Prostate gland (tissue), 2 donors: ENCODE data around the gene SPTB. TPM values are rescaled to one million over a fixed set of nuclear protein-coding genes. Genes with fewer than 3 reads are reported as not detected.

Experiments used
- DNase-seq: peaks from one replicate; pipeline ENCODE4 v3.0.0-alpha.2; 2019; ENCODE audit warnings: low spot score
- H3K27ac ChIP-seq, 2 donors: fragments of 200-600 bp; sonication (generic); 2 replicates each; pipeline ENCODE4 v1.5.1; 2017 to 2019
- H3K27me3 ChIP-seq: fragments of 200-600 bp; sonication (generic); replicated peaks from 2 replicates; pipeline ENCODE4 v1.5.1; 2019; ENCODE audit not compliant: insufficient read depth
- H3K36me3 ChIP-seq, 2 donors: fragments of 200-600 bp; sonication (generic); 1 replicate in 1 of 2; 2 replicates in 1 of 2; pipeline versions ENCODE4 v1.5.1 to v1.8.1; 2017 to 2019
- H3K4me1 ChIP-seq: fragments of 200-600 bp; sonication (generic); replicated peaks from 2 replicates; pipeline ENCODE4 v1.5.1; 2019
- H3K4me3 ChIP-seq, 2 donors: fragments of 200-600 bp; sonication (generic); 2 replicates each; pipeline ENCODE4 v1.5.1; 2017 to 2019
- H3K9me3 ChIP-seq: fragments of 200-600 bp; sonication (generic); 2 replicates; pipeline ENCODE4 v1.5.1; 2017
- CTCF ChIP-seq, 4 experiments: fragments of 200-600 bp in 2 of 4; fragments of 450-650 bp in 2 of 4; sonication (generic) in 2 of 4; IDR thresholded peaks; 1 replicate in 3 of 4; 2 replicates in 1 of 4; pipeline ENCODE4 v1.5.1; 2016 to 2019; ENCODE audit warnings: antibody characterized with exemption in 4 of 4, mild to moderate bottlenecking in 2 of 4, moderate library complexity in 2 of 4
- POLR2A ChIP-seq: fragments of 450-650 bp; IDR thresholded peaks from one replicate; pipeline ENCODE4 v1.6.1; 2016; ENCODE audit warnings: antibody characterized with exemption, mild to moderate bottlenecking
- POLR2AphosphoS5 ChIP-seq: sonication (generic); formaldehyde crosslinking; IDR thresholded peaks from one replicate; pipeline ENCODE4 v1.6.1; 2017; ENCODE audit warnings: antibody characterized with exemption
- WGBS: methylation state at CpG from one replicate; pipeline ENCODE4 v1.1.5; 2018; 5-methylcytosine and 5-hydroxymethylcytosine counted together
- intact Hi-C: fragments of 100-400 bp; cut with DNase I; formaldehyde crosslinking; loops from one replicate; pipeline ENCODE4 v1.14.2; 2022
- total RNA-seq, 2 donors: library from RNA; depleted of rRNA; stranded (reverse); fragments of >200 nt; gene quantifications; one replicate each; pipeline ENCODE4 v1.1.0, GENCODE V29; 2016

The SPTB gene
- total RNA-seq, 2 donors from 2014 or later, result 2.7 to 3.7 TPM

GRCh38 chr14:64857979-64858744 lies 21.5 kb downstream of the SPTB start:
- WGBS, result 72% methylated on average over 11 of the region's 11 CpGs
- no peaks in the 10 kb centered on the region for H3K27me3 ChIP-seq
- no peak for DNase-seq
- H3K4me1 ChIP-seq, result no peaks in the 10 kb centered on the region
- TF ChIP-seq CTCF (IDR thresholded peaks at IDR 0.05) (no peak), POLR2A (no peak)
- no peak overlapping the region for H3K4me3 ChIP-seq
- H3K36me3 ChIP-seq, result no peaks in the 10 kb centered on the region
- H3K9me3 ChIP-seq, result no peaks in the 10 kb centered on the region
- intact Hi-C loops, result no loop called here
- H3K27ac ChIP-seq, result no peak overlapping the region

GRCh38 chr14:64856529-64857445 lies 22.9 kb downstream of the SPTB start:
- intact Hi-C loops, result no loop called here
- H3K36me3 ChIP-seq, result no peaks in the 10 kb centered on the region
- no peaks in the 10 kb centered on the region for H3K9me3 ChIP-seq
- no peaks in the 10 kb centered on the region for H3K27me3 ChIP-seq
- no peak for DNase-seq
- H3K4me1 ChIP-seq, result no peaks in the 10 kb centered on the region
- no peak for TF ChIP-seq CTCF (IDR thresholded peaks at IDR 0.05)
- no peak for TF ChIP-seq POLR2AphosphoS5
- TF ChIP-seq POLR2A, result no peak
- WGBS, result 89% methylated on average over 11 of the region's 11 CpGs
- H3K27ac ChIP-seq, result no peak overlapping the region
- H3K4me3 ChIP-seq, result no peak overlapping the region

- no peak for TF ChIP-seq CTCF (IDR thresholded peaks at IDR 0.05)
- TF ChIP-seq POLR2AphosphoS5, result no peak
- TF ChIP-seq POLR2A, result no peak
- Histone ChIP-seq H3K27ac (no peak overlapping the region), H3K9me3 (no peaks in the 10 kb centered on the region), H3K4me1 (no peaks in the 10 kb centered on the region), H3K4me3 (no peak overlapping the region), H3K36me3 (no peaks in the 10 kb centered on the region), H3K27me3 (no peaks in the 10 kb centered on the region)
- intact Hi-C loops, result no loop called here
- DNase-seq, result no peak
- 56% methylated on average over 6 of the region's 6 CpGs for WGBS
Measured at GRCh38 chr14:64855721-64856528, 23.8 kb downstream of the SPTB start.

GRCh38 chr14:64850369-64851137 lies 29.2 kb downstream of the SPTB start:
- H3K4me1 ChIP-seq, result no peaks in the 10 kb centered on the region
- 89% methylated on average over 5 of the region's 5 CpGs for WGBS
- no peaks in the 10 kb centered on the region for H3K27me3 ChIP-seq
- no peaks in the 10 kb centered on the region for H3K9me3 ChIP-seq
- TF ChIP-seq CTCF (IDR thresholded peaks at IDR 0.05) (no peak), POLR2A (no peak), POLR2AphosphoS5 (no peak)
- no peak overlapping the region for H3K27ac ChIP-seq
- no peak overlapping the region for H3K4me3 ChIP-seq
- no peak for DNase-seq
- intact Hi-C loops, result no loop called here
- no peaks in the 10 kb centered on the region for H3K36me3 ChIP-seq
